ENCODE results near the gene MRFAP1.

- TF ChIP-seq REST (IDR thresholded peaks at IDR 0.05; ENCODE audit: borderline replicate concordance), result no peak
- no peak for TF ChIP-seq SMC3 (conservative IDR thresholded peaks at IDR 0.05; ENCODE audit: poor library complexity)
- no peak for TF ChIP-seq EZH2 (IDR thresholded peaks at IDR 0.05; ENCODE audit: borderline replicate concordance, insufficient read depth, low read length, poor library complexity, severe bottlenecking)
- TF ChIP-seq CTCF (IDR thresholded peaks at IDR 0.05; ENCODE audit: poor library complexity, severe bottlenecking), result no peak
- no peak for TF ChIP-seq MXI1 (conservative IDR thresholded peaks at IDR 0.05; ENCODE audit: poor library complexity, severe bottlenecking)
- TF ChIP-seq POLR2AphosphoS5 (IDR thresholded peaks at IDR 0.05), result no peak
- no peak for TF ChIP-seq EP300 (conservative IDR thresholded peaks at IDR 0.05; ENCODE audit: poor library complexity, severe bottlenecking)
Measured at GRCh38 chr4:6655924-6656323, 15.4 kb downstream of the MRFAP1 start.

All from neural cell (in vitro differentiated cells).